ENCODE results near the gene NTRK1. TPM values are rescaled to one million over a fixed set of nuclear protein-coding genes. Genes with fewer than 3 reads are reported as not detected.
A peak's percentile ranks its signal among the peaks of the same experiment; 100 is the strongest.

NTRK1 gene
- total and polyA plus RNA-seq, 9 donors, result 0.35 to 1.9 (median 0.88) TPM

DNA sequence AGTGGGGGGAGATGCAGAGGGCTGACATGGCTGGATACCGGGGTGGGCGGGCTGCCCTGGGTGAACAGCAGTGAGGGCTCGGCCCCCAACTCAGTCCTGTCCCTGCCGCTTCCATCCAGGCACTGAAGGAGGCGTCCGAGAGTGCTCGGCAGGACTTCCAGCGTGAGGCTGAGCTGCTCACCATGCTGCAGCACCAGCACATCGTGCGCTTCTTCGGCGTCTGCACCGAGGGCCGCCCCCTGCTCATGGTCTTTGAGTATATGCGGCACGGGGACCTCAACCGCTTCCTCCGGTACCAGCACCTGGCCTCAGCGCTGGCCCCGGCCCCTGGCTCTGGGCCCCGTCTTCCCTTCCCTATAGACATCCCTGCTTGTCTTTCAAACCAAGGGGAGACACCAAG is 15.6 kb downstream of the NTRK1 start:
- Histone ChIP-seq H3K9me3 (replicated peaks; ENCODE audit: control insufficient read depth, low read depth, low read length) (no peaks in the 10 kb centered on the region), H3K36me3 (ENCODE audit: control insufficient read depth, insufficient read depth, low read length) (no peaks in the 10 kb centered on the region), H3K4me1 (ENCODE audit: control insufficient read depth, insufficient read depth, low read length) (peaks cover 12% of the 10 kb centered on the region), H3K27ac (ENCODE audit: low read length) (no peak overlapping the region), H3K4me3 (ENCODE audit: low read length) (no peak overlapping the region), H3K27me3 (ENCODE audit: control insufficient read depth, insufficient read depth, low read length) (peaks cover 36% of the 10 kb centered on the region)
- DNase-seq, result no peak
- WGBS (ENCODE audit: insufficient coverage), result 27% methylated on average over 16 of the region's 21 CpGs

DNA sequence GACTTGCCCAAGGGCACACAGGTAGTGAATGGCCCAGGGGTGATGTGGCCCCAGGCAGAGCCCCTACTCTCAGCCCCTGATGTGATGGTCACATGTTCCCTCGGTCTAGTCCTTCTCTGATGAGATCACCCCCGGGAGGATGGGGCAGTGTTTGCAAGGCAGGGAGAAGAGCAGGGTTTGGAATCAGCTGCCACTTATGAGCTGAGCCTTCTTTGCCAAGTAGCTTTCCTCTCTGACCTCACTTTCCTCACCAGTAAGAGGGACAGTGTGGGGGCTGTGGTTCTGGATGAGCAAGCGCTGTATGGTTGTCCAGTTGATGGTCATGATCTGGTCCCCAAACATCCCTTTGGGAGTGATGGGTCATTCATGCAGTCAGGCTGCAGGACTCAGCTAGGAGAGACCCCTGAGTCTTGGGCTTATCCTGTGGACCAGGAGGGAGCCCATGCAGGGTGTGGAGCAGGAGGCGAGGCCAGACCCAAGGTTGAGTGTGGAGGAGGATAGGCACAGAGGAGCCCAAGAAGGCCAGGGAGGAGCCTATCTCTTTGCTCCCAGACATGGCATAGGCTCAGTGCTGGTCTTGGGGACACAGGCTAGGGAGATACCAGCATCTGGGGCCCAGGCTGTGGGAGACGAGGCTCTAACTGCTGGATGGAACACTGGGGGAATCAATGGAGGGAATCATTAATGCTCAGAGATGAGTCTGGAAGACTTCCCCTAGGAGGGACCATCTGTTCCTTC is 16.9 kb downstream of the NTRK1 start:
- WGBS (ENCODE audit: insufficient coverage), result 89% methylated on average over 1 of the region's 5 CpGs
- no peak overlapping the region for H3K27ac ChIP-seq (ENCODE audit: low read length)
- H3K27me3 ChIP-seq (ENCODE audit: control insufficient read depth, insufficient read depth, low read length), result peaks cover 36% of the 10 kb centered on the region
- H3K36me3 ChIP-seq (ENCODE audit: control insufficient read depth, insufficient read depth, low read length), result no peaks in the 10 kb centered on the region
- DNase-seq, result no peak
- H3K9me3 ChIP-seq (replicated peaks; ENCODE audit: control insufficient read depth, low read depth, low read length), result no peaks in the 10 kb centered on the region
- no peak overlapping the region for H3K4me3 ChIP-seq (ENCODE audit: low read length)
- H3K4me1 ChIP-seq (ENCODE audit: control insufficient read depth, insufficient read depth, low read length), result peaks cover 12% of the 10 kb centered on the region

GRCh38 chr1:156879876-156880275 is 19.2 kb downstream of the NTRK1 start:
- 86% methylated on average over 21 of the region's 21 CpGs for WGBS (ENCODE audit: insufficient coverage)
- Histone ChIP-seq H3K36me3 (ENCODE audit: control insufficient read depth, insufficient read depth, low read length) (no peaks in the 10 kb centered on the region), H3K9me3 (replicated peaks; ENCODE audit: control insufficient read depth, low read depth, low read length) (no peaks in the 10 kb centered on the region), H3K4me3 (ENCODE audit: low read length) (no peak overlapping the region), H3K27ac (ENCODE audit: low read length) (no peak overlapping the region), H3K4me1 (ENCODE audit: control insufficient read depth, insufficient read depth, low read length) (peaks cover 19% of the 10 kb centered on the region), H3K27me3 (ENCODE audit: control insufficient read depth, insufficient read depth, low read length) (peaks cover 38% of the 10 kb centered on the region)
- DNase-seq, result no peak

- Histone ChIP-seq H3K36me3 (ENCODE audit: control insufficient read depth, insufficient read depth, low read length) (no peaks in the 10 kb centered on the region), H3K27ac (ENCODE audit: low read length) (no peak overlapping the region), H3K4me3 (ENCODE audit: low read length) (no peak overlapping the region), H3K9me3 (replicated peaks; ENCODE audit: control insufficient read depth, low read depth, low read length) (no peaks in the 10 kb centered on the region), H3K27me3 (ENCODE audit: control insufficient read depth, insufficient read depth, low read length) (peaks cover 36% of the 10 kb centered on the region), H3K4me1 (ENCODE audit: control insufficient read depth, insufficient read depth, low read length) (peaks cover 17% of the 10 kb centered on the region)
- no CpG with 5 or more reads among the region's 5 CpGs for WGBS (ENCODE audit: insufficient coverage)
- DNase-seq, result no peak
Observed at GRCh38 chr1:156880473-156880872, 19.8 kb downstream of the NTRK1 start.

- DNase-seq, result no peak
- no peak overlapping the region for H3K27ac ChIP-seq (ENCODE audit: low read length)
- WGBS (ENCODE audit: insufficient coverage), result 43% methylated on average over 10 of the region's 10 CpGs
- H3K36me3 ChIP-seq (ENCODE audit: control insufficient read depth, insufficient read depth, low read length), result no peaks in the 10 kb centered on the region
- H3K4me1 ChIP-seq (ENCODE audit: control insufficient read depth, insufficient read depth, low read length), result peaks cover 19% of the 10 kb centered on the region
- H3K4me3 ChIP-seq (ENCODE audit: low read length), result no peak overlapping the region
- peaks cover 33% of the 10 kb centered on the region for H3K27me3 ChIP-seq (ENCODE audit: control insufficient read depth, insufficient read depth, low read length)
- no peaks in the 10 kb centered on the region for H3K9me3 ChIP-seq (replicated peaks; ENCODE audit: control insufficient read depth, low read depth, low read length)
Observed at GRCh38 chr1:156881101-156881500, 20.4 kb downstream of the NTRK1 start.

GRCh38 chr1:156881663-156882062 is 21.0 kb downstream of the NTRK1 start:
- H3K36me3 ChIP-seq (ENCODE audit: control insufficient read depth, insufficient read depth, low read length), result no peaks in the 10 kb centered on the region
- no peaks in the 10 kb centered on the region for H3K9me3 ChIP-seq (replicated peaks; ENCODE audit: control insufficient read depth, low read depth, low read length)
- peaks cover 23% of the 10 kb centered on the region for H3K4me1 ChIP-seq (ENCODE audit: control insufficient read depth, insufficient read depth, low read length)
- no CpG with 5 or more reads among the region's 4 CpGs for WGBS (ENCODE audit: insufficient coverage)
- DNase-seq, result no peak
- H3K27me3 ChIP-seq (ENCODE audit: control insufficient read depth, insufficient read depth, low read length), result peaks cover 28% of the 10 kb centered on the region
- H3K4me3 ChIP-seq (ENCODE audit: low read length), result no peak overlapping the region
- H3K27ac ChIP-seq (ENCODE audit: low read length), result no peak overlapping the region

DNA sequence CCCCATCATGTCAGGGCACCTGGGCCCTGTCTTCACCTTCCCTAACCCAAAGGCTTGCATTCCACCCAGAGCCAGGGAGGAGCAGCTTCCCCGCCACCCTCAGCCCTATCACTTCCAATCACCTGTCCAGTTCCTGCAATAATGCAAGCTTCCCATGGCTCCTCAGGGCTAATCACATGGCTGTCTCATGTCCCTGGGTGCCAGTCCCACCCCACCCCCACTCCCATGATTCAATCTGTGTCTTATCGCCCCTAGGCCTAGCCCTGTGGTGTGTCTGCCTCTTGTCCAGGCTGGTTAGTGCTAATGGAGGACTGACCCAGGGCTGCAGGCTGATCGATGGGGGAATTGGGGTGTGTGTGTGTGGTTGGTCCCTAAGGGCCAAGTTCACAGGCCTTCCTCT is 21.9 kb downstream of the NTRK1 start:
- Histone ChIP-seq H3K4me1 (ENCODE audit: control insufficient read depth, insufficient read depth, low read length) (peaks cover 30% of the 10 kb centered on the region), H3K9me3 (replicated peaks; ENCODE audit: control insufficient read depth, low read depth, low read length) (no peaks in the 10 kb centered on the region), H3K4me3 (ENCODE audit: low read length) (no peak overlapping the region), H3K27ac (ENCODE audit: low read length) (no peak overlapping the region), H3K27me3 (ENCODE audit: control insufficient read depth, insufficient read depth, low read length) (peaks cover 27% of the 10 kb centered on the region), H3K36me3 (ENCODE audit: control insufficient read depth, insufficient read depth, low read length) (no peaks in the 10 kb centered on the region)
- WGBS (ENCODE audit: insufficient coverage), result 67% methylated on average over 2 of the region's 3 CpGs
- no peak for DNase-seq

DNA sequence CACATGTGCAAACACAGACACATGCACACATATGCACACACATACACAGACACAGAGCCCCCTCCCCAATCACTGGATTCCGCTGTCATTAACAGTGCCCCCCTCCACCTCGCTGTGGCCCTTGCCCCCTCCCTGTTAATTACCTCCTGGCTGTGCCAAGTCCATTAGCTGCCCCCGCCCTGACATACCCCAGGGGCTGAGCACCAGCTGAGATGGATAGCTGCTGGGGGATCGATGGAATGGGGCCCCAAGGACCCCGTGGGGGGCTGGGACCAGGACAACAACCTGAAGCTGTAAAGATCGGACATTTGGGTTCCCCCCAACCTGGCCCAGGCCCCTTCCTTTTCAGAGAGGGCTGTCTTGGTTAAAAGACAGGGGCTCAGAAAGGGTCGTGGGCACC is 23.3 kb downstream of the NTRK1 start:
- Histone ChIP-seq H3K36me3 (ENCODE audit: control insufficient read depth, insufficient read depth, low read length) (no peaks in the 10 kb centered on the region), H3K9me3 (replicated peaks; ENCODE audit: control insufficient read depth, low read depth, low read length) (no peaks in the 10 kb centered on the region), H3K4me1 (ENCODE audit: control insufficient read depth, insufficient read depth, low read length) (peaks cover 30% of the 10 kb centered on the region), H3K4me3 (ENCODE audit: low read length) (no peak overlapping the region), H3K27me3 (ENCODE audit: control insufficient read depth, insufficient read depth, low read length) (peaks cover 18% of the 10 kb centered on the region), H3K27ac (ENCODE audit: low read length) (no peak overlapping the region)
- 64% methylated on average over 4 of the region's 7 CpGs for WGBS (ENCODE audit: insufficient coverage)
- no peak for DNase-seq

GRCh38 chr1:156884560-156885184 is 24.0 kb downstream of the NTRK1 start:
- H3K4me3 ChIP-seq (ENCODE audit: low read length), result no peak overlapping the region
- no peaks in the 10 kb centered on the region for H3K9me3 ChIP-seq (replicated peaks; ENCODE audit: control insufficient read depth, low read depth, low read length)
- peaks cover 16% of the 10 kb centered on the region for H3K27me3 ChIP-seq (ENCODE audit: control insufficient read depth, insufficient read depth, low read length)
- DNase-seq, result peak; percentile 57
- 22% methylated on average over 5 of the region's 10 CpGs for WGBS (ENCODE audit: insufficient coverage)
- peak overlapping the region; percentile 42 for H3K27ac ChIP-seq (ENCODE audit: low read length)
- no peaks in the 10 kb centered on the region for H3K36me3 ChIP-seq (ENCODE audit: control insufficient read depth, insufficient read depth, low read length)
- H3K4me1 ChIP-seq (ENCODE audit: control insufficient read depth, insufficient read depth, low read length), result peaks cover 30% of the 10 kb centered on the region

DNA sequence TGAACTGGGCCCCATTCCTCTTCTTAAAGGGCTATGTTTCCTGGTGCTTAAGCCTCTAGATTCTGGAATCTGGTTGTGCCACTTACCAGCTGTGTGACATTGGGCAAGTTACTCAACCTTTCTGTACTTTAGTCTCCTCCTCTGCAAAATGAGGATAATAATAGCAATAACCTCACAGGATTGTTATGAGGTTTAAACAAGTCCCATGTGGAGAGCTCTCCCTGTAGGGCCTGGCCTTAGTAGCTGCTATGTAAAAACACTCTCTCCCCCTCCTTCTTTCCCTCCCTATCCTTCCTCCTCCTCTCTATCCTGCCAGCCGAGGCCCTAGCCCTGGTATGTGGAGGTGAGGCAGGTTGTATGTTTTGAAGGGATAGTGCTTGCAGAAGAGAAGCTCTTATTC is 24.6 kb downstream of the NTRK1 start:
- no peak for DNase-seq
- Histone ChIP-seq H3K4me3 (ENCODE audit: low read length) (no peak overlapping the region), H3K27me3 (ENCODE audit: control insufficient read depth, insufficient read depth, low read length) (peaks cover 16% of the 10 kb centered on the region), H3K36me3 (ENCODE audit: control insufficient read depth, insufficient read depth, low read length) (no peaks in the 10 kb centered on the region), H3K9me3 (replicated peaks; ENCODE audit: control insufficient read depth, low read depth, low read length) (no peaks in the 10 kb centered on the region), H3K4me1 (ENCODE audit: control insufficient read depth, insufficient read depth, low read length) (peaks cover 34% of the 10 kb centered on the region), H3K27ac (ENCODE audit: low read length) (no peak overlapping the region)
- no CpG with 5 or more reads among the region's 1 CpG for WGBS (ENCODE audit: insufficient coverage)
